Gastroesophageal sphincter (tissue), 3 donors: Measurements from ENCODE around the gene KLHL26.

Experiments used
- CTCF ChIP-seq, 4 experiments: fragments of 200-600 bp in 2 of 4; fragments of 450-650 bp in 2 of 4; sonication (generic) in 1 of 4; IDR thresholded peaks; one replicate each; pipeline ENCODE4 v1.5.1; 2017 to 2019; ENCODE audit warnings: antibody characterized with exemption in 4 of 4, mild to moderate bottlenecking in 2 of 4, moderate library complexity in 2 of 4
- EP300 ChIP-seq: sonication (generic); formaldehyde crosslinking; IDR thresholded peaks from one replicate; pipeline ENCODE4 v1.6.1; 2017; ENCODE audit warnings: antibody characterized with exemption, mild to moderate bottlenecking
- POLR2A ChIP-seq, 2 donors: fragments of 450-650 bp; IDR thresholded peaks; one replicate each; pipeline ENCODE4 v1.6.1; 2017; ENCODE audit warnings: antibody characterized with exemption in 2 of 2, mild to moderate bottlenecking in 2 of 2, moderate library complexity in 1 of 2
- POLR2AphosphoS5 ChIP-seq: sonication (generic); formaldehyde crosslinking; IDR thresholded peaks from one replicate; pipeline ENCODE4 v1.6.1; 2017; ENCODE audit warnings: antibody characterized with exemption

- TF ChIP-seq POLR2A (IDR thresholded peaks at IDR 0.05) = no peak
- TF ChIP-seq CTCF (IDR thresholded peaks at IDR 0.05) = no peak
- TF ChIP-seq EP300 = no peak
- no peak for TF ChIP-seq POLR2AphosphoS5
Observed at GRCh38 chr19:18603958-18604819, 32.6 kb upstream of the KLHL26 start.
